HG03175 (cell line): ENCODE data around the gene ABI3.
"Not testable (repeated sequence)": the region's sequence is repeated elsewhere in the genome, so short reads cannot be mapped to it uniquely, and the experiment has no call there.

Experiments
- ATAC-seq: cut with Tn5 transposase; IDR thresholded peaks from one replicate; pipeline ENCODE4 v1.9.1; 2021; ENCODE audit warnings: mild to moderate bottlenecking, moderate library complexity; ENCODE audit not compliant: unreplicated experiment

ABI3 gene

GRCh38 chr17:49249292-49249794, 38.8 kb downstream of the ABI3 start:
- ATAC-seq = no peak

- ATAC-seq = no peak
These were observed 39.5 kb downstream of the ABI3 start for GRCh38 chr17:49249890-49250522.

- no peak for ATAC-seq
These were observed 41.7 kb downstream of the ABI3 start for GRCh38 chr17:49252148-49252695.

GRCh38 chr17:49254066-49254465, 43.6 kb downstream of the ABI3 start:
- ATAC-seq = no peak

GRCh38 chr17:49255125-49255524, 44.6 kb downstream of the ABI3 start:
- ATAC-seq = no peak

GRCh38 chr17:49258394-49258793, 47.9 kb downstream of the ABI3 start:
- no peak for ATAC-seq

- ATAC-seq = no peak
These were observed 49.1 kb downstream of the ABI3 start for GRCh38 chr17:49259663-49260010.

GRCh38 chr17:49260011-49260816, 49.7 kb downstream of the ABI3 start:
- no peak for ATAC-seq

GRCh38 chr17:49260817-49261291, 50.3 kb downstream of the ABI3 start:
- no peak for ATAC-seq

GRCh38 chr17:49261540-49261939, 51.0 kb downstream of the ABI3 start:
- not testable (repeated sequence) for ATAC-seq

GRCh38 chr17:49266233-49266632, 55.7 kb downstream of the ABI3 start:
- ATAC-seq = no peak

- ATAC-seq = no peak
These were observed 57.4 kb downstream of the ABI3 start for GRCh38 chr17:49267912-49268311.

- no peak for ATAC-seq
These were observed 58.8 kb downstream of the ABI3 start for GRCh38 chr17:49269356-49269755.
